Stimulated activated CD8-positive, alpha-beta memory T cell treated with anti-CD3 and anti-CD28 coated beads, Interleukin-4, amount 100 ng/mL, for 48 hours (primary cell): Measurements from ENCODE around the gene CLDN12.

Experiments
- DNase-seq: peaks from one replicate; pipeline ENCODE4 v3.0.0-alpha.2; 2020

CLDN12 gene

GRCh38 chr7:90403174-90404113 is at the start of gene CLDN12:
Gene CLDN12, plus strand, starts transcription at chr7:90403461. Its CDS starts 9,216 bp downstream, at chr7:90412677.
- DNase-seq: peak; percentile 83

- DNase-seq: no peak
These were observed 19.8 kb upstream of the CLDN12 start for GRCh38 chr7:90383422-90383821.

- no peak for DNase-seq
These were observed 19.4 kb upstream of the CLDN12 start for GRCh38 chr7:90383861-90384260.

- no peak for DNase-seq
These were observed 18.8 kb upstream of the CLDN12 start for GRCh38 chr7:90384433-90384832.

DNA sequence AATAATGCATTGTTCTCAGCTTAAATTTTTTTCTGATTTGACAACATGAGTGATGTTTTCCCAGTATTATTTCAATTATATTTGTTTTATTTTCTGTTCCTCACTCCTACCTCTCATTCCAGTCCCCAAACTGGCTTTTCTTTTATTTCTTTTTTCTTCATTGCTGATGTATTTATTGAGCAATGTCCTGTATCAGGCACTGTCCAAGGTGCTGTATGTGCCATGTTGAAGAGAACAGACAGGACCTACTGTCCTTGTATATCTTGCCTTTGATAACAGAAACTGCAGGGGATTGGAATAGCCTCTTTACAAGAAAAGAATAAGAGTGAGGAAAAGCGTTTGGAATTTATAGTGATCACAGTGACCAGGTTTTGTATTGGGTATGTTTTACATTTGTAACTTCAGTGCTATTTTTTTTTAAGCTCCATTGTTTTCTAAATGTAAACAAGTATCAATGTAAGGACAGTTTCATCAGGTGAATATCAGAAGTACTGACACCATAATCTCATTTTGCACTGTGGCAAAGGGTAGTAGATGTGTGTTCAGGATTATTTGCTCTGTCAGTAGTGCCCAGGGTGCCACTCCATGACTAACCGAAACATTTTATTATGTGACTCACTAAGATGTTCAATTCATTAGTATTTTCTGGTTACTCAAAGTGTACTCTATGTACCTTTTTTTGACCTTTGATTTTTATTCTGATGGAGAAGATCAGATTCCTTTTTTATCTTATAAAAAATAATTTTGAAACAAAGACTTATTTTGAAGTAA is 15.6 kb upstream of the CLDN12 start:
- DNase-seq: no peak

DNA sequence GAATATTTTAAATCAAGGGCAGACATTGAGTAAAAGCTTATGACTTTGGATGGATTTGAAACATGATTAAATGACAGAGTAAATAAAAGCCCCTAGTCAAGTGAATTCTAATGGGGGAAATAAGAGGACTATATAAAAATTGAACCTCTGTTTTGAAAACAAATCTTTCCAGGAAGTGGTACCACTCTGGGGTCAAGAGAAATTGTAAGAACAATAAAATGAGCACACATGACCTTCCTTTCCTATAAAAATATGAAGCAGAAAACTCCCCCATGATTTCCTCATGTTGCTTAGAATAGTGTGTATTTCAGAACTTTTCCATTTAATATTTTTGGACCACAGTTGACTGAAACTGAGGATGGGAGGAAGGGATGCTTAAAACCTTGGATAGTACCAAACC is 12.3 kb upstream of the CLDN12 start:
- DNase-seq: no peak

DNA sequence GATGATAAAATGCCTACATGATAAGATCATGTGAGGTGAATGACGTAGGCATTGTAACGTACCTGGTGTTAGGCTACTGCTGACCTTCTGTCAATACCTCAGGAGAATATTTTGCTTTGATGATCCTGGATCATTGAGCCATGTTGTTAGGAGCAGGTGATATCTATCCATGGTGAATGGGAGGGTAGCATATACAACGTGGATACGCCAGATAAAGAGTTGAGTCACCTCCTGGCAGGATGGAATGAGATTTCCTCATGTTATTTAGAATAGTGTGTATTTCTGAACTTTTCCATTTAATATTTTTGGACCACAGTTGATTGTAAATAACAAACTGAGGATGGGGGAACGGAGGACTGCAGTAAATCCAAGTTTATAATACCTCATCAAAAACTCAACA is 11.8 kb upstream of the CLDN12 start:
- DNase-seq: no peak

DNA sequence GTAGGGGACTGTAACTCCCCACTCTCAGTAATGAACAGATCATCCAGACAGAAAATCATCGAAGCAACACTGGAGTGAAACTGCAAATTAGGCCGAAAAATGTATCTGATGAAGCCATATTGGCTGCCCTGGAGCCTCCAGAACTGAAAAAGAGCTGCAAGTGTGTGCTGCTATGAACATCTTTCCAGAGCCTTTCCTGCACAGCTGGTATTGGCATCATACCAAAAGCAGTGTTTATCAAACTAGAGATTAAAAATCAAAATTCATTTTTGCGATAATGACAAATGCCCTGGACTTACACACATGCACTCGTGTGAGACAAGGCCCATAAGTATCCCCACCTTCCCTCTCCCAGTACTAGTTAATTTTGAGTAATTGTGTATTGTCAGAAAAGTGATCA is 6.8 kb upstream of the CLDN12 start:
- DNase-seq: no peak

DNA sequence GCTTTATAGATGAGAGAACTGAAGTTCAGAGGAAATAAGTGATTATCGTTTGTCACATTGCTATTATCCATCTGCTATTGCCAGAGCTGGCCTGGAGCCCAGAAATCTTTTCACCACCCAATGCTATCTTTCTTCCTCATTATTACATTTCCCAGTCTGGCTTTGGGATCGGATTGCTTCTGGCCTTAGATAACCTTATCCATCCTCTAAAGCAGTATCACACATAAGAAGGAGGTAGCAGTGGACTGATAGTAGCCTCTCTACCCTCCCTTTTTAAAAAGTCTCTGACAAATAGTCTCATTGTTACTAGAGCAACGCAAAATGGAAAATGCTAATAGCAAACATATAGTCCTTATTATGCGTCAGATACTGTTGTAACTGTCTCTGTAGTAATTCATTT is 1.3 kb upstream of the CLDN12 start:
- DNase-seq: no peak

DNA sequence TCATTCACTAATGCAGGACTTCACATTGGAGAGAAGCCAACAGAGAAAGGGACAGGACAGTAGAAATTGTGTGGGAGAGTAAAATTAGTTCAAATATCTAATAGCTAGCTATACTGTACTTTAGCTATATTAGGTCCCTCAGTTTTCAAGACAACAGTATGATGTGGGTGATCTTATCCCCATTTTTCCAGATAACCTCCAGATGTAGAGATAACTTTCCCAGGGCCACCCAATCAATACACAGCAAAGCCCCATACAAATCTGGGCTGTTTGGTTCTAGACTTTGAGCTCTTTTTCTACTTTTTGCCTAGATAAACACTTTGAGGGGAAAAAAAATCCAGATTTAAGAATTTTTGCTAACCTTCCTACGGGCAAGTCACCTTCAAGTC is 482 bp upstream of the CLDN12 start:
- DNase-seq: no peak

DNA sequence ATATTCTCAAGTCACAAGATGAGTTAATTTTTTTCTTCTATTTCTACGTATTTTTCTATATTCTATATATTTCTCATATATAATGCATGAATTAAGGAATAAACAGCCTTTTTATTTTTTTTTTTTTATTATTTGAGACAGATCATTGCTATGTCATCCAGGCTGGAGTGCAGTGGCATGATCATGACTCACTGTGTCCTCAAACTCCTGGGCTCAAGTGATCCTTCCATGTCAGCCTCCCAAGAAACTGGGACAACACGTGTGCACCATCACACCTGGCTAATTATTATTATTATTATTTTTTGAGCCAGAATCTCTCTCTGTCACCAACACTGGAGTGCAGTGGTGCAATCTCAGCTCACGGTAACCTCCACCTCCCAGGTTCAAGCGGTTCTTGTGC is 1.5 kb downstream of the CLDN12 start:
- DNase-seq: no peak

DNA sequence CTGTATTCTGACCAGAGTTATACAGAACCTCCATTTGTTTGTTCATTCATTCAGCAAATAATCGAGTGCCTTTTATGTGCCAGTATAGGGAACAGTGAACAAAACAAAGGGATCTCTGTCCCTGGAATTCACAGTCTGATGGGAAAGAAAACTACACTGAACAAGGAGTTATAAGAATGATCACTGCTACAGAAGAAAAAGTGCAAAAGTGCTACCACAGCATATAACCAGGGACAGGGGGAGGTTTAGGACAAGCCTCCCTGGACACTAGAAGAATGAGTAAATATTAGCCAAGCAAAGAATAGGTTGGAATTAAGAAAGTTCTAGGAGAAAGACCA is 4.2 kb downstream of the CLDN12 start:
- DNase-seq: no peak

- no peak for DNase-seq
These were observed 4.9 kb downstream of the CLDN12 start for GRCh38 chr7:90408142-90408541.

DNA sequence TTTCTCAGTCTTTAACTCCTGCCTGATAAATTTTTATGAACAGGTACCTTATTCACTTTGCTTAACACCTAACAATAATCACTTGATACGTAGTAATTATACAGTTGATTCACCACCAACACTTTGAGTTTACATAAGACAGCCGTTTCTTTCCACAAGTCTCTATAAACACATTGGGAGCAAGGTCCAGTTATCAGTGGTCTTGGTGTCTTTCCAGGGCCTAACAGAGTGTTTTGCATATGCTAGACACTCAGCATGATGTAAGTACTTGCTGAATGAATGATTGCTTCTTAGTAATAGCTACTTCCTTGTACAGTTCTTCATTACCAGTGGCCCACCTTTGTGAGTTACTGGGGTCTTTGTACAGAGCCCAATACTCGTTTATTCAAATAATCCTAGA is 6.4 kb downstream of the CLDN12 start:
- DNase-seq: no peak

- DNase-seq: no peak
These were observed 8.2 kb downstream of the CLDN12 start for GRCh38 chr7:90411510-90411909.

- DNase-seq: peak; percentile 33
These were observed 9.4 kb downstream of the CLDN12 start for GRCh38 chr7:90412458-90413184.

GRCh38 chr7:90413185-90413528 is 9.9 kb downstream of the CLDN12 start:
- DNase-seq: no peak

DNA sequence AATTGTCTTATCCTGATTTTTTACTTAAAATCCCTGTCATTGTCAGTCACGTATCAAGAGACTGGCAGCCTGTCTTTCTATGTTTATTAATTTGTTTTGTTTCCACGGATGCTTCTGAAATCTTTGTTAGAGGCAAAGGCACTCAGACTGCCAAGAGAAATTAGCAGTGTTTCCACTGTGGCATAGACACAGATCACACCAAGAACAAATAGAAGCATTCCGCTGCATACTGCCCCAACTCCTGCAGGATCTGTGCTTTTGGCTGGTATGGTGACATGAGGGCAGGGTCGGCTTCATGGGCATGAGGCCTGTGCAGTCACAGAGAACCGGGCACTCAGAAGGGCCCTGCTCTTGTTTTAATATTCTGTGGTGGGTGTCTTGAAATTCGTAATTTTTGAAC is 18.4 kb downstream of the CLDN12 start:
- DNase-seq: no peak

- DNase-seq: no peak
These were observed 21.5 kb downstream of the CLDN12 start for GRCh38 chr7:90424720-90425119.

DNA sequence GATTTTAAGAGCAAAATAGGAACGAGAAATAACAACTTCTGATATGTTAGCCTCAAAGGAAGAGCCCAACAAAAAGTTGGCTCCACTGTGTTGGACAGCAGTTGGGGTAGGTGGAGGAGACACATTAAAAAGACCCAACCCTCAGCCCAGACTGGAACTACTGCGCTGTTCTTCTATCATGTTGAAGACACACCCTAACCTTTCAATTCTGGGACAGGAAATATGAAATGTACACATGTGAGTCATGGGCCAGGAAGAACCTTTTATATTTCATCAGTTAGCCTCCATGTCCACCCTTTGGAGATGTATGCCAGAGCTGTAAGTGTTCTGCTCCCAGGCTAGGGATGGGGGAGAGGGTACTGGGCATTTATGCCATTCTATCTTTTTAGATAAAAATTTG is 22.1 kb downstream of the CLDN12 start:
- no peak for DNase-seq

DNA sequence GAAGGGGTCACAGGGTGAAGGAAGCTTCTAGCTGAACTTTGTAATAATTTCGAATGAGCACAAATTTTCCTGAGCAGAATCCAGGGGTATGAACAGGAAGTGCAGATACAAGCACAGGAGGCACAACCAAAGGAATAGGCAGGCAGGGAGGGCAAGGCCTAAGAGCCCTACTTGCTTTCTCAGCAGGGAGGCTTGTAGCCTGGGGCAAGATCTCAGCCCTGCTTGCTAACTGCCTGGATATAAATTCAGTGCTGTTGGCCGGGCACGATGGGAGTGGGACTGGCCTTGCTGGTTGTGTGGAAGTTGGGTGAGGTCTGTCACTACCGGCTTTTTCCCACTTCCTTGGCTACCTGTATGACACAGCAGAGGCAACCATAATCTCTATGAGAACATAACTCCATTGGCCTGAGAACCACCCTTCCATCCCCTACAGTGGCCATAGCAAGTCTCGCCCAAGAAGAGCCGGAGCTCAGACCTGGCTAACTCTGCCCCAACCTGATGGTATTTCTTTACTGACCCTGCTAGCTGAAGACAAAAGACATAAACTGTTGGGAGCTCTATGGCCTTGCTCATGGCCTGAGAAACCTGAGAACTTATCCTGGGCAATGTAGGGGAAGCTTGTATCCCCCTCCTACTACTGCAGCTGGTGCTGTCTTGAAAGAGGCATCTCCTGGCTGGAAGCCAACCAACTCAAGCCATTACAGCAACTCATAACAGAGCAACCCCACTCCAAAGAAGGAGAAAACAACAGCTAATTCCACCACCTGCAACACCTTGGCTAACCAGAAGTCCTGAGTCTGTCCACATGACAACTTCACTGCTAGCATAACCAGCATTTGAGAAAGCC is 27.6 kb downstream of the CLDN12 start:
- DNase-seq: no peak

DNA sequence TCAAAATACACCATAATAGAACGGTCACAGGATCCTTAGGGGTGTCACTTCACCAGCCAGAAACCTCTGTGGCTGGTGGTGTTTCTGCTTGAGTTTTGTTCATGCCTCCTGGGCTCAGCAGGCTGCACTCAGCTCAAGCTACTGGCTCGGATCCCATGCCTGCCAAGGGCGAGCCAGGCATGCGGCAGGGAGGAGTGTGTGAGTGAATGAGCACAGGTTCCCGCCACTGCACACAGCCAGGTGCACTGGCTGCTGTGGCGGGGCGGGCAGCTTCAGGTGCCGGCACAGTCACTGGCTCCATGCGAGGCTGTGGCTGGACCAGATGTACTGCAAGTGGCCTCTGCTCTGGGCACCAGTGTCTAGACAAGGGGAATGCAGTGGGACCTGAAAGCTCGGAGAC is 29.5 kb downstream of the CLDN12 start:
- DNase-seq: no peak

DNA sequence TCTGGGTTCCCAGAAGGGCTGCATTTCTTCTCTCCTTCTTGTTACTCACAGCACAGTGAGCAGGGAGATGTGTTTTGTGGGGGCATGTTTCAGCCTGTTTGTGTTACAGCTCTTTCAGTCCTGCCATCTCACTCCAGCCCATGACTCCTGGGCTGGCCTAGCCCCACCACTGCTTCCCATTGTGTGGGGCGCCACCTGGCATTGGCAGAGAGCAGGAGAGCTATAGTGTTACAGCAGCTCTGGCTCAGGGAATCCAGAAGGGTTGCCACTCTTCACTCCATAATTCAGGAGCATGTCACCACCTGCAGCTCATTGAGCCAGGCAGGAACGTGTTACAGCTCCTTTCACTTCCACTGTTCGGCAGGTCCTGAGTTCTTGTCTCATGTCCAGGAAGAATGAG is 30.0 kb downstream of the CLDN12 start:
- DNase-seq: no peak
